Measurements from ENCODE around the gene NNAT. TPM values are rescaled to one million over a fixed set of nuclear protein-coding genes. Genes with fewer than 3 reads are reported as not detected.

Gene NNAT
- total and polyA plus RNA-seq, 4 donors, result 0.98 to 20.6 (median 8.2) TPM

DNA sequence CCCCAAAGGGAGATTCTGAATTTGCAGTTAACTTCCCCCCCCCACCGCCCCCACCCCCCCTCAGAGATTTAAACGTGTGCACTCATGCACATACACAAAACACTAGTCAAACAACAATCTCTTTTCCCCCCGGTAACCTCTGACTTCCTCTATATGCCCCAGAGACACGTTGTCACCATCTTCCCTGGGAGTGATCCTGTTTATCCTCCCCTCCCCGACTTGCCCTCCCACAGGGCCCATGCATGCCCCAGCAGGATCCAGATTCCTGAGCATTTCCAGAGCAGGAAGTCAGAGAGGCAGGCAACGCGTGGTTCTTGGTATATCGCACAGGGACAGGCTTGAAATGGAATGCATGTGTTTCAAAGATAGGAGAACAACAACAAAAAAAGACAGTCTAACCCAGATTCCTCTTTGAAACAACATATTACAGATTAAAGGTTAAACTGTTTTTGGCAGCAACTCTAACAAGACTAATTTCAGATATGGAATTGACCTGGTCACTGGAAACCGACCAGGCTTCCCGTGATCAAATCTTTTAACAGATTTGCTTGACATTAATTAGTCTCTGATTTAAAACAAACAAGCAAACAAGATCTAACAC lies 5.3 kb downstream of the NNAT start:
- 6 to 8% methylated on average over 10 of the region's 10 CpGs for WGBS, 2 donors
- H3K27ac ChIP-seq (ENCODE audit: low read depth in 1 of 2, low read length in 1 of 2), result peak overlapping the region; percentile 95 to 97
- DNase-seq (peak in 2 of 3 donors; percentile 49 to 57), ATAC-seq (ENCODE audit: insufficient read depth, low FRiP score) (no peak)
- H3K9ac ChIP-seq (ENCODE audit: insufficient read depth in 1 of 2, low read length in 2 of 2), result peak overlapping the region; percentile 67 to 76
- no peak for TF ChIP-seq CTCF (IDR thresholded peaks at IDR 0.05; ENCODE audit: control extremely low read depth, extremely low read depth)
- H3K27me3 ChIP-seq (ENCODE audit: control insufficient read depth in 3 of 3, insufficient read depth in 3 of 3, low read length in 2 of 3), result no peaks in the 10 kb centered on the region
- H3K4me3 ChIP-seq, result peak overlapping the region; percentile 98
- no peaks in the 10 kb centered on the region for H3K36me3 ChIP-seq (ENCODE audit: control insufficient read depth in 4 of 4, insufficient read depth in 4 of 4, low read length in 4 of 4)
- peaks cover 9 to 27% (median 19%) of the 10 kb centered on the region in 5 donors for H3K4me1 ChIP-seq (ENCODE audit: control insufficient read depth in 5 of 5, insufficient read depth in 5 of 5, low read length in 5 of 5)
- no peaks in the 10 kb centered on the region for H3K9me3 ChIP-seq (ENCODE audit: control insufficient read depth in 4 of 4, insufficient read depth in 3 of 4, low read length in 3 of 4)

- no peak for TF ChIP-seq CTCF (IDR thresholded peaks at IDR 0.05; ENCODE audit: control extremely low read depth, extremely low read depth)
- DNase-seq, result peak; percentile 22 to 58 (median 47)
- peak overlapping the region; percentile 95 to 97 for H3K27ac ChIP-seq (ENCODE audit: low read depth in 1 of 2, low read length in 1 of 2)
- H3K4me3 ChIP-seq, result peak overlapping the region; percentile 98
- no peak for ATAC-seq (ENCODE audit: insufficient read depth, low FRiP score)
- 1% methylated on average over 27 to 28 of the region's 28 CpGs for WGBS, 2 donors
- no peaks in the 10 kb centered on the region for H3K9me3 ChIP-seq (ENCODE audit: control insufficient read depth in 4 of 4, insufficient read depth in 3 of 4, low read length in 3 of 4)
- H3K4me1 ChIP-seq (ENCODE audit: control insufficient read depth in 5 of 5, insufficient read depth in 5 of 5, low read length in 5 of 5), result peaks cover 9 to 27% (median 19%) of the 10 kb centered on the region in 5 donors
- no peaks in the 10 kb centered on the region for H3K36me3 ChIP-seq (ENCODE audit: control insufficient read depth in 4 of 4, insufficient read depth in 4 of 4, low read length in 4 of 4)
- H3K27me3 ChIP-seq (ENCODE audit: control insufficient read depth in 3 of 3, insufficient read depth in 3 of 3, low read length in 2 of 3), result no peaks in the 10 kb centered on the region
- peak overlapping the region; percentile 76 to 85 for H3K9ac ChIP-seq (ENCODE audit: insufficient read depth in 1 of 2, low read length in 2 of 2)
These were observed 6.0 kb downstream of the NNAT start for GRCh38 chr20:37526839-37527637.

DNA sequence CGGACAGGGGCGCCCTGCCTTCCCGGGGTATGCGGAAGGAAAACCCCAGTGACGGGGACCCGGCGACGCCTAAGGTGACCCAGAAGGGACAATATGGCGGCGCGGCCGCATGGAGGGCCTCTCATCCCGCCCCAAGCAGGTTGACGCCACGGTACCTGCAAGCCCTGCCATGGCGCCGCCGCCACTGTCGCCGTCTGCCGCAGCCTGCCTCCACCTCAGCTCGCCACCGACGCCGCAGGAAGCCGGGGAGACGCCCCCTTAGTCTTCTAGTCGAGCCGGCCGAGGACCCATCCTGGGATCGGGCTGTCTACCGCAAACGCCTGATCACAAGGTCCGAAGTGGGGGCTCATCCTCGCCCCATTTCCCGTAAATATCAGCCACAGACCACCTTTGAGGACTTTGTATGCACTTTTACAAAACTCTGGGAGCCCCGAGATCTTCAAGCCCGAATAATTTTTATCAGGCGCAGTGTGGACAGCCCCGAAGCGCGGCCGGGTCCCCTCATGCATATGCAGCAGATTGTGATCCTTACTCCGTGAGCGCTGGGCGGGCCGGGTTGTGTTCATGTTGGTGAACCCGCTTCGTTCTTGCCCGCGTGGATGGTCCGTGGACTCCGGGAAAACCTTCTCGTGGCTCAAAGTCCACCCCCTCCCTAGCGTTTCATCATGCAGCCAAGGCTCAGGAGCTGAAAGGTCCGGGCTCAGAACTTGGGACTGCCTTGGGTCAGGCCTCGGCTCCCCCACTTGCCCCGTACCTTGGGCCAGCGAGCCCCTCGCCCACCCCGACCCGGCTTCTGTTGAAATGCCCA lies 6.8 kb downstream of the NNAT start, which contains the start of gene BLCAP:
BLCAP (minus strand) TSS at position 239 of the 808 bp plus-strand sequence. CDS start 8,702 bp downstream, outside the sequence.
- no peak for TF ChIP-seq CTCF (IDR thresholded peaks at IDR 0.05; ENCODE audit: control extremely low read depth, extremely low read depth)

More for the DNA sequence above, 6.8 kb downstream of the NNAT start, which contains the start of gene BLCAP:
- H3K9me3 ChIP-seq (ENCODE audit: control insufficient read depth in 4 of 4, insufficient read depth in 3 of 4, low read length in 3 of 4), result no peaks in the 10 kb centered on the region
- peaks cover 9 to 27% (median 19%) of the 10 kb centered on the region in 5 donors for H3K4me1 ChIP-seq (ENCODE audit: control insufficient read depth in 5 of 5, insufficient read depth in 5 of 5, low read length in 5 of 5)
- no peaks in the 10 kb centered on the region for H3K36me3 ChIP-seq (ENCODE audit: control insufficient read depth in 4 of 4, insufficient read depth in 4 of 4, low read length in 4 of 4)
- WGBS, 2 donors, result 0% methylated on average over 62 of the region's 62 CpGs
- DNase-seq, result peak; percentile 90 to 94 (median 92)
- H3K4me3 ChIP-seq, result peak within 1 kb of the TSS; percentile 98
- H3K27ac ChIP-seq (ENCODE audit: low read depth in 1 of 2, low read length in 1 of 2), result peak within 1 kb of the TSS; percentile 95 to 97
- ATAC-seq (ENCODE audit: insufficient read depth, low FRiP score), result peak; percentile 91
- peak within 1 kb of the TSS; percentile 85 to 95 for H3K9ac ChIP-seq (ENCODE audit: insufficient read depth in 1 of 2, low read length in 2 of 2)
- H3K27me3 ChIP-seq (ENCODE audit: control insufficient read depth in 3 of 3, insufficient read depth in 3 of 3, low read length in 2 of 3), result no peaks in the 10 kb centered on the region

Data from lung (tissue), 12 donors.